CD4-positive, alpha-beta T cell (primary cell): ENCODE data around the gene CUEDC1. TPM values are rescaled to one million over a fixed set of nuclear protein-coding genes. Genes with fewer than 3 reads are reported as not detected.
A peak's percentile ranks its signal among the peaks of the same experiment; 100 is the strongest.

Experiments
- ATAC-seq: fragments of 200-7000 bp; cut with Tn5 transposase; one replicate; pipeline ENCODE4 v1.10.0; 2022; ENCODE audit warnings: mild to moderate bottlenecking; ENCODE audit not compliant: poor library complexity
- CTCF ChIA-PET: fragments of 350-600 bp; sonication (Branson Sonifier 250); formaldehyde crosslinking; loops from one replicate; lab custom pipeline; 2021; ENCODE audit warnings: antibody characterized with exemption, inconsistent platforms; lab: Charles Lee
- POLR2A ChIA-PET: fragments of 350-600 bp; sonication (Branson Sonifier 250); formaldehyde crosslinking; loops from one replicate; lab custom pipeline; 2021; ENCODE audit warnings: antibody characterized with exemption, inconsistent platforms; lab: Charles Lee
- DNase-seq, 14 experiments: peaks; one replicate each; pipeline ENCODE4 v3.0.0-alpha.2; 2013 to 2020; ENCODE audit warnings: mixed read lengths in 2 of 14
- H3K27ac ChIP-seq, 2 donors: one replicate each; pipeline versions ENCODE4 v1.5.1 to v1.7.0; 2013; ENCODE audit warnings: low read length in 2 of 2, low read depth in 1 of 2, mild to moderate bottlenecking in 1 of 2
- H3K27me3 ChIP-seq, 2 experiments: 1 replicate in 1 of 2; 2 replicates in 1 of 2; pipeline versions ENCODE4 v1.6.1 to v1.7.0; 2013; ENCODE audit warnings: low read length in 2 of 2, control low read depth in 1 of 2, mild to moderate bottlenecking in 1 of 2, moderate library complexity in 1 of 2; ENCODE audit not compliant: insufficient read depth in 2 of 2, control insufficient read depth in 1 of 2
- H3K36me3 ChIP-seq: one replicate; pipeline ENCODE4 v1.6.1; 2013; ENCODE audit warnings: low read length, control low read depth; ENCODE audit not compliant: insufficient read depth
- H3K4me1 ChIP-seq: one replicate; pipeline ENCODE4 v1.6.1; 2013; ENCODE audit warnings: low read length, control low read depth; ENCODE audit not compliant: insufficient read depth
- H3K4me3 ChIP-seq: one replicate; pipeline ENCODE4 v1.5.1; 2013; ENCODE audit warnings: mild to moderate bottlenecking, low read length, moderate library complexity
- H3K9me3 ChIP-seq, 2 experiments: 1 replicate in 1 of 2; 2 replicates in 1 of 2; pipeline versions ENCODE4 v1.6.1 to v1.7.0; 2013; ENCODE audit warnings: low read length in 2 of 2, mild to moderate bottlenecking in 2 of 2, control low read depth in 1 of 2, moderate library complexity in 1 of 2; ENCODE audit not compliant: control insufficient read depth in 1 of 2, insufficient read depth in 1 of 2
- H3K27ac Mint-ChIP-seq: one replicate; pipeline ENCODE4 v1.8.0; 2020; ENCODE audit warnings: mixed read lengths
- H3K27me3 Mint-ChIP-seq: one replicate; pipeline ENCODE4 v1.8.0; 2021; ENCODE audit warnings: mixed read lengths
- H3K36me3 Mint-ChIP-seq: one replicate; pipeline ENCODE4 v1.8.0; 2021; ENCODE audit warnings: low read depth, mixed read lengths
- H3K4me1 Mint-ChIP-seq: one replicate; pipeline ENCODE4 v1.8.0; 2021; ENCODE audit warnings: low read depth, mixed read lengths
- H3K4me3 Mint-ChIP-seq: one replicate; pipeline ENCODE4 v1.8.0; 2020; ENCODE audit warnings: mild to moderate bottlenecking, mixed read lengths
- H3K9me3 Mint-ChIP-seq: one replicate; pipeline ENCODE4 v1.8.0; 2020; ENCODE audit warnings: mixed read lengths
- CTCF ChIP-seq: fragments of 200-600 bp; IDR thresholded peaks from one replicate; pipeline ENCODE4 v1.8.0; 2022; ENCODE audit warnings: antibody characterized with exemption, mild to moderate bottlenecking
- intact Hi-C, 2 experiments: fragments of 100-400 bp; cut with DNase I in 1 of 2; cut with micrococcal nuclease in 1 of 2; formaldehyde crosslinking; loops; one replicate each; pipeline versions ENCODE4 v1.15.1 to v1.9.0; 2023 to 2025; cut with DNase I, micrococcal nuclease
- total RNA-seq, 174 experiments: library from RNA in 2 of 174; stranded (reverse) in 2 of 174; gene quantifications; one replicate each; pipeline ENCODE4 v1.2.3 and lab custom pipeline; 2021 to 2026

CUEDC1 gene
- total RNA-seq, 2 experiments from 2014 or later: 0.41 to 1.0 TPM

- H3K27ac Mint-ChIP-seq: no peak overlapping the region
- intact Hi-C loops: no loop called here
- H3K9me3 ChIP-seq: no peaks in the 10 kb centered on the region
These were observed 119.8 kb downstream of the CUEDC1 start for GRCh38 chr17:57835333-57835900.

GRCh38 chr17:57834146-57834741, 121.0 kb downstream of the CUEDC1 start:
- Mint-ChIP-seq H3K27me3 (no peaks in the 10 kb centered on the region), H3K9me3 (no peaks in the 10 kb centered on the region), H3K27ac (no peak overlapping the region), H3K4me1 (peaks cover 6% of the 10 kb centered on the region), H3K4me3 (peak overlapping the region; percentile 28), H3K36me3 (peaks cover 16% of the 10 kb centered on the region)
- no peaks in the 10 kb centered on the region for H3K9me3 ChIP-seq
- H3K27ac ChIP-seq: no peak overlapping the region
- intact Hi-C loops: loop anchor here in 1 of 2 experiments (5.0 kb wide), 2 partner anchors 87 to 592 kb away; partner anchors contain the start of gene CCDC182
- CTCF ChIA-PET: interaction anchor here (1.5 kb wide), 4 partner anchors 10 to 705 kb away, joined by 3 to 5 read pairs (median 4); partner anchors contain the start of gene MRPS23
- H3K4me1 ChIP-seq: peaks cover 6% of the 10 kb centered on the region
- TF ChIP-seq CTCF: no peak
- DNase-seq: no peak
- no peaks in the 10 kb centered on the region for H3K27me3 ChIP-seq
- no peak overlapping the region for H3K4me3 ChIP-seq
- POLR2A ChIA-PET: interaction anchor here (2.7 kb wide), 1 partner anchor 16 kb away, joined by 11 read pairs; the partner anchor contains the start of gene MRPS23
- no peak for ATAC-seq
- peaks cover 22% of the 10 kb centered on the region for H3K36me3 ChIP-seq

More at GRCh38 chr17:57835333-57835900, 119.8 kb downstream of the CUEDC1 start:
- Mint-ChIP-seq H3K27me3 (no peaks in the 10 kb centered on the region), H3K9me3 (no peaks in the 10 kb centered on the region), H3K4me3 (no peak overlapping the region), H3K36me3 (peaks cover 28% of the 10 kb centered on the region), H3K4me1 (peaks cover 6% of the 10 kb centered on the region)
- ATAC-seq (no peak), DNase-seq (no peak)
- CTCF ChIA-PET: no interaction called here
- Histone ChIP-seq H3K36me3 (peaks cover 32% of the 10 kb centered on the region), H3K27ac (no peak overlapping the region), H3K4me1 (peaks cover 6% of the 10 kb centered on the region), H3K27me3 (no peaks in the 10 kb centered on the region), H3K4me3 (no peak overlapping the region)
- POLR2A ChIA-PET: interaction anchor here (2.7 kb wide), 1 partner anchor 14 kb away, joined by 11 read pairs; the partner anchor contains the start of gene MRPS23
- TF ChIP-seq CTCF: no peak

GRCh38 chr17:57833179-57833939, 121.9 kb downstream of the CUEDC1 start:
- Mint-ChIP-seq H3K9me3 (no peaks in the 10 kb centered on the region), H3K27ac (no peak overlapping the region), H3K36me3 (peaks cover 7% of the 10 kb centered on the region), H3K4me1 (peaks cover 6% of the 10 kb centered on the region), H3K4me3 (no peak overlapping the region), H3K27me3 (no peaks in the 10 kb centered on the region)
- DNase-seq: peak; percentile 43 to 86 (median 58)
- H3K36me3 ChIP-seq: peaks cover 13% of the 10 kb centered on the region
- H3K9me3 ChIP-seq: no peaks in the 10 kb centered on the region
- H3K27ac ChIP-seq: no peak overlapping the region
- H3K27me3 ChIP-seq: no peaks in the 10 kb centered on the region
- H3K4me1 ChIP-seq: peaks cover 6% of the 10 kb centered on the region
- intact Hi-C loops: loop anchor here (1.0 to 5.0 kb wide), 5 partner anchors 86 to 703 kb away; partner anchors contain the start of gene CCDC182 (in 1 of the 2)
- ChIA-PET POLR2A (interaction anchor here (0.6 to 2.7 kb wide), 3 partner anchors 16 to 590 kb away, joined by 3 to 11 read pairs (median 3); partner anchors contain the start of gene MRPS23), CTCF (interaction anchor here (0.7 to 1.5 kb wide), 9 partner anchors 10 to 704 kb away, joined by 3 to 8 read pairs (median 4); partner anchors contain the start of gene MRPS23)
- peak; percentile 85 for ATAC-seq
- peak overlapping the region; percentile 46 for H3K4me3 ChIP-seq
- peak; percentile 96 for TF ChIP-seq CTCF
